HepG2 (cell line): ENCODE measurements around the gene RPL23. TPM values are rescaled to one million over a fixed set of nuclear protein-coding genes. Genes with fewer than 3 reads are reported as not detected.
A peak's percentile ranks its signal among the peaks of the same experiment; 100 is the strongest.

Experiments
- AHDC1 ChIP-seq: sonication (generic); formaldehyde crosslinking; IDR thresholded peaks from 2 replicates; pipeline ENCODE4 v1.5.1; 2020; ENCODE audit warnings: mild to moderate bottlenecking, missing genetic modification reagents, borderline replicate concordance
- ATF1 ChIP-seq: IDR thresholded peaks from 2 replicates; pipeline ENCODE4 v1.6.1; 2016; ENCODE audit warnings: mild to moderate bottlenecking, control low read depth
- CREB3 ChIP-seq: sonication (generic); formaldehyde crosslinking; IDR thresholded peaks from 2 replicates; pipeline ENCODE4 v1.5.0; 2020; ENCODE audit warnings: missing genetic modification reagents
- FOSL2 ChIP-seq: sonication (generic); formaldehyde crosslinking; IDR thresholded peaks from 2 replicates; pipeline ENCODE4 v1.4.0; 2020; ENCODE audit warnings: missing genetic modification reagents
- GPBP1L1 ChIP-seq: sonication (generic); formaldehyde crosslinking; IDR thresholded peaks from 2 replicates; pipeline ENCODE4 v1.5.0; 2020; ENCODE audit warnings: mild to moderate bottlenecking, missing genetic modification reagents
- HOXA5 ChIP-seq: sonication (generic); formaldehyde crosslinking; IDR thresholded peaks from 2 replicates; pipeline ENCODE4 v1.4.0; 2020; ENCODE audit warnings: missing genetic modification reagents
- KIAA2018 ChIP-seq: sonication (generic); formaldehyde crosslinking; IDR thresholded peaks from 2 replicates; pipeline ENCODE4 v1.5.0; 2020; ENCODE audit warnings: mild to moderate bottlenecking, missing genetic modification reagents, borderline replicate concordance
- NFYC ChIP-seq: IDR thresholded peaks from 2 replicates; pipeline ENCODE4 v1.6.1; 2016; ENCODE audit warnings: missing genetic modification reagents, missing compliant biosample characterization
- TBP ChIP-seq: sonication (generic); formaldehyde crosslinking; IDR thresholded peaks from 2 replicates; pipeline ENCODE4 v1.5.0; 2020; ENCODE audit warnings: missing genetic modification reagents
- U2AF2 ChIP-seq: fragments of 200-400 bp; formaldehyde crosslinking; IDR thresholded peaks from 2 replicates; pipeline ENCODE4 v1.6.1; 2017; ENCODE audit warnings: low read depth, mild to moderate bottlenecking, low read length
- ZNF776 ChIP-seq: sonication (generic); formaldehyde crosslinking; IDR thresholded peaks from 2 replicates; pipeline ENCODE4 v1.4.0; 2020; ENCODE audit warnings: mild to moderate bottlenecking, missing genetic modification reagents
- polyA plus RNA-seq, 8 experiments: library from polyadenylated mRNA; depleted of rRNA in 3 of 8; stranded (reverse) in 7 of 8; unstranded in 1 of 8; fragments of >200 nt; fragmentation: Illumina TruSeq in 4 of 8; extraction: Trizol in 4 of 8; gene quantifications; 2 replicates each; pipeline versions ENCODE4 v1.2.1 to v1.2.3, GENCODE V29; 2011 to 2016; ENCODE audit warnings: low read depth in 4 of 8, missing spikeins in 1 of 8, mixed read lengths in 1 of 8; ENCODE audit not compliant: insufficient read depth in 1 of 8
- total RNA-seq, 5 experiments: library from RNA; depleted of rRNA; stranded (reverse); fragments of >200 nt; fragmentation: Illumina TruSeq; extraction: Trizol; gene quantifications; 2 replicates each; pipeline ENCODE4 v1.2.3, GENCODE V29; 2016; ENCODE audit warnings: low read depth in 1 of 5

RPL23 gene
- total and polyA plus RNA-seq, 2 of the 13 experiments (the other 11 are each of a cell fraction or from before 2014, with no cell fraction given) = 2,790 to 4,860 TPM

- TF ChIP-seq U2AF2 = no peak
- TF ChIP-seq CREB3 (CRISPR knock-in tag) = no peak
- TF ChIP-seq TBP (CRISPR knock-in tag) = no peak
- peak; percentile 54; the same call in 1 of the 2 replicates for TF ChIP-seq AHDC1 (CRISPR knock-in tag)
- TF ChIP-seq HOXA5 (CRISPR knock-in tag) = no peak
- TF ChIP-seq GPBP1L1 (CRISPR knock-in tag) = no peak
- no peak for TF ChIP-seq KIAA2018 (CRISPR knock-in tag)
- TF ChIP-seq NFYC (CRISPR knock-in tag) = no peak; the same call in none of the 2 replicates
- TF ChIP-seq FOSL2 = peak; percentile 100
- TF ChIP-seq ZNF776 (CRISPR knock-in tag) = no peak
- TF ChIP-seq ATF1 (CRISPR knock-in tag) = no peak; the same call in 1 of the 2 replicates
Observed at GRCh38 chr17:38871247-38872015, 17.9 kb upstream of the RPL23 start (continued).
